ENCODE results near the gene GPR137.

GPR137 gene

GRCh38 chr11:64249563-64250414, 35.9 kb upstream of the GPR137 start:
- DNase-seq (ENCODE audit: low spot score), result no peak

- peak; percentile 54 for DNase-seq (ENCODE audit: low spot score)
Observed at GRCh38 chr11:64250415-64251015, 35.1 kb upstream of the GPR137 start.

GRCh38 chr11:64251016-64251752, 34.5 kb upstream of the GPR137 start, which contains the start of gene PLCB3:
Gene PLCB3, plus strand, starts transcription at chr11:64251530. Its CDS starts 120 bp downstream, at chr11:64251650.
- peak; percentile 72 for DNase-seq (ENCODE audit: low spot score)

GRCh38 chr11:64251753-64252002, 34.0 kb upstream of the GPR137 start:
- DNase-seq (ENCODE audit: low spot score), result no peak

GRCh38 chr11:64252003-64252872, 33.4 kb upstream of the GPR137 start:
- no peak for DNase-seq (ENCODE audit: low spot score)

GRCh38 chr11:64253043-64253442, 32.6 kb upstream of the GPR137 start:
- no peak for DNase-seq (ENCODE audit: low spot score)

GRCh38 chr11:64253481-64253880, 32.2 kb upstream of the GPR137 start:
- no peak for DNase-seq (ENCODE audit: low spot score)

GRCh38 chr11:64254326-64254725, 31.3 kb upstream of the GPR137 start:
- DNase-seq (ENCODE audit: low spot score), result no peak

GRCh38 chr11:64255135-64256128, 30.2 kb upstream of the GPR137 start:
- no peak for DNase-seq (ENCODE audit: low spot score)

- no peak for DNase-seq (ENCODE audit: low spot score)
Observed at GRCh38 chr11:64256300-64256699, 29.3 kb upstream of the GPR137 start.

GRCh38 chr11:64258356-64258755, 27.3 kb upstream of the GPR137 start:
- no peak for DNase-seq (ENCODE audit: low spot score)

GRCh38 chr11:64258946-64259532, 26.6 kb upstream of the GPR137 start:
- DNase-seq (ENCODE audit: low spot score), result no peak

GRCh38 chr11:64259533-64260067, 26.0 kb upstream of the GPR137 start:
- DNase-seq (ENCODE audit: low spot score), result no peak

- DNase-seq (ENCODE audit: low spot score), result no peak
Observed at GRCh38 chr11:64260147-64260708, 25.4 kb upstream of the GPR137 start.

GRCh38 chr11:64261556-64262080, 24.0 kb upstream of the GPR137 start:
- no peak for DNase-seq (ENCODE audit: low spot score)

GRCh38 chr11:64262271-64263002, 23.2 kb upstream of the GPR137 start:
- DNase-seq (ENCODE audit: low spot score), result no peak

- no peak for DNase-seq (ENCODE audit: low spot score)
Observed at GRCh38 chr11:64263021-64263946, 22.4 kb upstream of the GPR137 start.

All from SK-N-DZ (cell line).